Sciatic nerve (tissue), 2 donors: ENCODE data around the gene TPRX1. TPM values are rescaled to one million over a fixed set of nuclear protein-coding genes. Genes with fewer than 3 reads are reported as not detected.
"Not testable (repeated sequence)": the region's sequence is repeated elsewhere in the genome, so short reads cannot be mapped to it uniquely, and the experiment has no call there.

Experiments
- ATAC-seq: fragments of 200-7000 bp; cut with Tn5 transposase; one replicate; pipeline ENCODE4 v1.9.1; 2020; ENCODE audit warnings: mild to moderate bottlenecking, moderate library complexity
- DNase-seq: peaks from one replicate; pipeline ENCODE4 v3.0.0-alpha.2; 2020; ENCODE audit warnings: low spot score
- intact Hi-C: fragments of 100-400 bp; cut with DNase I; formaldehyde crosslinking; loops from one replicate; pipeline ENCODE4 v1.14.2; 2022
- total RNA-seq: library from RNA; stranded (reverse); fragmentation: NEBNext Ultra II Directional; extraction: Animal tissue kit (Norgen Biotek cat#: 25700); gene quantifications from one replicate; pipeline ENCODE4 v1.2.1, GENCODE V29; 2021
- donor health status: DM: no; HTN: no; CAD: no.
- donor health status: DM: no; HTN: no; CAD: no.

Gene TPRX1
- total RNA-seq, 1 donor from 2014 or later = not detected

DNA sequence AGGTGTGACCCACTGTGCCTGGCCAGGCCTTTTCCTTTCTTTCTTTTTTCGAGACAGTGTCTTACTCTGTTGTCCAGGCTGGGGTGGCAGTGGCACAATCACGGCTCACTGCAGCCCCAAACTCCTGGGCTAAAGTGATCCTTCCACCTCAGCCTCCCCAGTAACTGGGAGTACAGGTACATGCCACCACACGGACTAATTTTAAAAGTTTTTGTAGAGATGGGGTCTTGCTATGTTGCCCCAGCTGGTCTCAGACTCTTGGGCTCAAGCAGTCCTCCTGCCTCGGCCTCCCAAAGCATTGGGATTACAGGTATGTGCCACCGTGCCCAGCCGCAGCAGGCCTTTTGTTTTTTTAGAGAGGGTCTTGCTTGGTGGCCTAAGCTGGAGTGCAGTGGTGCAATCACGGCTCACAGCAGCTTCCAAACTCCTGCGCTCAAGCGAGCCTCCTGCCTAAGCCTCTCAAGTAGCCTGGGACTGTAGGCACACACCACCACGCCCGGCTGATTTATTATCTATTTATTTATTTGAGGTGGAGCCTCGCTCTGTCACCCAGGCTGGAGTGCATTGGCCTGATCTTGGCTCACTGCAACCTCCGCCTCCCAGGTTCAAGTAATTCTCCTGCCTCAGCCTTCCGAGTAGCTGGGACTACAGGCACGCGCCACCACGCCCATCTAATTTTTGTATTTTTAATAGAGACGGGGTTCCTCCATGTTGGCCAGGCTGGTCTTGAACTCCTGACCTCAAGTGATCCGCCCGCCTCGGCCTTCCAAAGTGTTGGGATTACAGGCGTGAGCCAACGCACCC is 26.9 kb downstream of the TPRX1 start:
- ATAC-seq, DNase-seq, intact Hi-C loops: not testable (repeated sequence)

DNA sequence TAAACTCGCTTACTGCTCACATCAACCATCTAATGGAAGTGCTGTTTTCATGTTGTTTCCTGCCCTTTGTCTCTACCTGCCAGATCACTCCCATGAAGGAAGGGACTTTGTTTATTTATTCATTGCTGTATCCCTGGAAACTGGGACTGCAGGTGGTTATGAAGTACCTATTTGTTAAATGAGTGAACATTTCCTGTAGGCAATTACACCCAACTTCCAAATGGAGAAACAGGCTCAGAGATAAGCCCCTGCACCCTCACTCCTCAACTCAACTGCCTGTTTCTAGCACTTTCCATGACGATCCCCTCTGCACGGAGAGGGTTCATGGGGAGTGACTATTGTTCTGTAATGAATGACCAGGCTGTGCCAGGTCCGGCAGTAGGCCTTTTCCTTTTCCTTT is 27.8 kb downstream of the TPRX1 start:
- ATAC-seq (no peak), DNase-seq (no peak)
- intact Hi-C loops = no loop called here

GRCh38 chr19:47771291-47771690 is 33.1 kb downstream of the TPRX1 start:
- DNase-seq, intact Hi-C loops, ATAC-seq: not testable (repeated sequence)

GRCh38 chr19:47769534-47769933 is 34.8 kb downstream of the TPRX1 start:
- intact Hi-C loops = no loop called here
- DNase-seq (no peak), ATAC-seq (no peak)

DNA sequence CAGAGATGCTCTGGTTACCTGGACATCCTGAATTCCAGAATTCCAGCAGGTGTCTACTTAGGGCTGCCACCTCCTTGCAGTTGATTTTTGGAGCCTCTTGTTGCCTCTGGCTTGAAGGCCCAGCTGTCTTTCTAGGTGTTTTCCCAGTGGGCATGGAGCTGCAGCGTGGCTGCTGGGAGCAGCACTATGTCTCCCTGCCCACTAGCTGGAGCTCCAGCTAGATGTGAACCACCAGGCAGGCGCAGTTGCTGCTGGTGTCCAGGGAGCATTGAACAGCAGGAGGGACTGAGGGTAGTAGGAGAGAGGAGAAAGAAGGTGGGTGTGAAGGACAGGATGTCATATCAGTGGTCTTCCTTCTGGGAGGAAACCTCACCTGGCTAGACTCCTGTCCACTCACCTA is 35.7 kb downstream of the TPRX1 start:
- no peak for DNase-seq
- intact Hi-C loops = no loop called here
- no peak for ATAC-seq

GRCh38 chr19:47767349-47767748 is 37.0 kb downstream of the TPRX1 start:
- ATAC-seq (no peak), DNase-seq (no peak)
- intact Hi-C loops = no loop called here

DNA sequence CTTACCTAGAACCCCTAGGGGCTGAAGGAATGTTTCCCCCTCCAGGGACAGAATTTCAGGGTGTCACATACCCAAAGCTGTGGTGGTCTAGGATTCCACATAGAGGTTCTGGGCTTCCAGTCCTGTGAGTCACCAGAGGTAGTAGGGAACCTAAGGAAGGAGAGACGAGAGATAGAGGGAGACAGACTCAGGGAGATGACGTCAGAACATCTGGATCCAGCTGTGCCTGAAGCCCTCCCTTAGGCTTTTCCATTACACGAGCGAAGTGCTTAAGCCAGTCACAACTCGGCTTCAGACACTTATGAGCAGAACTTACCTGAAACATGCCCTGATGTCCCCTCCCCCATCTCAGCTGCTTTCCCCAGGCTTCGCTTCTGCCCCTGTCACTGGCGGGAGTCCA is 37.7 kb downstream of the TPRX1 start:
- DNase-seq (no peak), ATAC-seq (no peak)
- intact Hi-C loops = no loop called here

- DNase-seq (no peak), ATAC-seq (no peak)
- intact Hi-C loops = no loop called here
Observed at GRCh38 chr19:47766359-47766620, 38.1 kb downstream of the TPRX1 start.

DNA sequence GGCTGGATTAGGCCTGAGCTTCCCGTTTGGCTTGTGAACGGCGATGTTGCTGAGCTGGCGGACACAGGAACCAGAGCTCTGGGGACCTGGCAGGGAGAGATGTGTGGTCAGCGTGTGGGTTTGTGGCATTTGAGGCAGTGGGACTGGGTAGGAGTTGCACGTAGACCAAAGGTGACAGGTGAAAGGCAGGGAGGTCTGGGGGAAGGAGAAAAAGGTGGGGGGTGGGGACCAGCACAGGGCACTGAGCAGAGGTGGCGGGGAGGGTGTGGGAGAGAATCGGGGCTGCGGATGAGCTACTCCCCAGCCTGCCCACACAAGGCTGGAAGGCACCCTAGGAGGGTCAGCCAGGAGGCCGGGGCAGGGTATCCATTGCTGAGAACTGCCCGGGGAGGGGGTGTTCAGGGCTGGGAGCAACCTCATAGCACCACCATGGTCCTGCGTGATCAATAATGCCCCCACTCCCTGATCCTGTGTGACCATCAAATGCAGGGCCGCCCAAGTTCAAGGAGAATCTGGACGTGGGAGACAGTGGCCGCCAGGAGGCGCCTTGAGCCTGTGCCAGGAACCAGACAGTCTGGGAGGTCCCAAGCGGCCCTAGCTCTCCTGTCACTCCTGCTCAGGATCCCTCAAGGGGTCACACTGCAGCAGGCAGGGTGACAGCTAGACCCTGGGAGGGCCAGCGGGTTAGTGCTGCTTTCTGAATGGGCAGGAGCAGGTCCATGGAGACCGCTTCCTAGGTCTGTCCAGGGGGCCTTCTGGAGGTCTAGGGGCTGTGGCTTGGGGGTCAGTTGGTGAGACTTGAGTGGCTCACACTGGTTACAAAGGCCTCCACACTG is 38.6 kb downstream of the TPRX1 start:
- ATAC-seq = peak; percentile 71
- DNase-seq = peak; percentile 83
- intact Hi-C loops = no loop called here

GRCh38 chr19:47764705-47765104 is 39.6 kb downstream of the TPRX1 start:
- DNase-seq, intact Hi-C loops, ATAC-seq: not testable (repeated sequence)

GRCh38 chr19:47762615-47763308 is 41.6 kb downstream of the TPRX1 start:
- ATAC-seq = peak; percentile 72

DNA sequence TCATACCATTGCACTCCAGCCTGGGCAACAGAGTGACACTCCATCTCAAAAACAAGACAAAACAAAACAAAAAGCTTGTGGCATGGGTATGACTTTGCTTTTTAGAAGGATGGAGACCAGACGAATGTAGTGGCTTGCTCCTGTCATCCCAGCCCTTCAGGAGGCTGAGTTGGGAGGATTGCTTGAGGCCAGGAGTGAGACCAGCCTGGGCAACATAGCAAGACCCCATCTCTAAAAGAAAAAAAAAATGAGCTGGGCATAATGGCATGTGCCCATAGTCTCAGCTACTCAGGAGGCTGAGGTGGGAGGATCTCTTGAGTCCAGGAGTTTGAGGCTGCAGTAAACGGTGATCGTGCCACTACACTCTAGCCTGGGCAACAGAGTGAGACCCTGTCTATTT is 42.2 kb downstream of the TPRX1 start:
- no peak for DNase-seq
- no peak for ATAC-seq
- intact Hi-C loops = no loop called here

More at GRCh38 chr19:47762615-47763308, 41.6 kb downstream of the TPRX1 start:
- DNase-seq = no peak
- intact Hi-C loops = no loop called here

DNA sequence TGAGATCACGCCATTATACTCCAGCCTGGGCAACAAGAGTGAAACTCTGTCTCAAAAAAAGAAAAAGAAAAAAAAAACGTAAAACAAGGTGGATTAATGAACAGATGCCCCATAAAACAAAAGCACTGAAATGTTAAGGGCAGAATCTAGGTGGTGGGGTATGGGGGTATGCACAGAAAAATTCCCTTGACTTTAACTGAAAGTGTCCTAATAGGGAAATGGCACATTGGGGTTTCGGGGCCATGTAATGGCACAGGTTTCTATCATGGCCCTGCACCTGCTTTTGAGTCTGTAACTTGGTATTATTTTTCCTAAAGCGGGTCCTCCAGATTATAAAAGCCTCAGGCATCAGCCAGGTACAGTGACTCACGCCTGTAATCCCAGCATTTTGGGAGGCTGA is 42.8 kb downstream of the TPRX1 start:
- DNase-seq (no peak), ATAC-seq (no peak)
- intact Hi-C loops = no loop called here

- no peak for DNase-seq
- intact Hi-C loops = no loop called here
- no peak for ATAC-seq
Observed at GRCh38 chr19:47760632-47760999, 43.7 kb downstream of the TPRX1 start.

DNA sequence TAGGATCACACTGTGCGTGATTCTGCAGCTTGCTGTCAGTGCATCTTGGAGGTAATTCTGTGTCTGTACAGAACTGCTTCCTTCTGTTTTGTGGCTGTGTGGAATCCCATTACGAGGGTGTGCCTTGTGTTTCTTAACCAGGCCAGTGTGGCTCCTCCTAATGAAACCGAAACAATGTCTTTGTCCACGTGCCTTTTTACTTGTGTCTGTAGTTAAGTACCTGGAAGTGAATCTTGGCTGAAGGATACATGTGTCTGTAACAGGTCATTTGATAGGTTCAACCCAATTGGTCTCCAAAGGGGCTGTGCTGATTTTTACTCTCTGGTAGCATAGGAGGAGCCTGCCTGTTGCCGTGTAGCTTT is 45.9 kb downstream of the TPRX1 start:
- no peak for ATAC-seq
- intact Hi-C loops = no loop called here
- DNase-seq = no peak

GRCh38 chr19:47757617-47758442 is 46.5 kb downstream of the TPRX1 start:
- ATAC-seq (no peak), DNase-seq (no peak)
- intact Hi-C loops = no loop called here

DNA sequence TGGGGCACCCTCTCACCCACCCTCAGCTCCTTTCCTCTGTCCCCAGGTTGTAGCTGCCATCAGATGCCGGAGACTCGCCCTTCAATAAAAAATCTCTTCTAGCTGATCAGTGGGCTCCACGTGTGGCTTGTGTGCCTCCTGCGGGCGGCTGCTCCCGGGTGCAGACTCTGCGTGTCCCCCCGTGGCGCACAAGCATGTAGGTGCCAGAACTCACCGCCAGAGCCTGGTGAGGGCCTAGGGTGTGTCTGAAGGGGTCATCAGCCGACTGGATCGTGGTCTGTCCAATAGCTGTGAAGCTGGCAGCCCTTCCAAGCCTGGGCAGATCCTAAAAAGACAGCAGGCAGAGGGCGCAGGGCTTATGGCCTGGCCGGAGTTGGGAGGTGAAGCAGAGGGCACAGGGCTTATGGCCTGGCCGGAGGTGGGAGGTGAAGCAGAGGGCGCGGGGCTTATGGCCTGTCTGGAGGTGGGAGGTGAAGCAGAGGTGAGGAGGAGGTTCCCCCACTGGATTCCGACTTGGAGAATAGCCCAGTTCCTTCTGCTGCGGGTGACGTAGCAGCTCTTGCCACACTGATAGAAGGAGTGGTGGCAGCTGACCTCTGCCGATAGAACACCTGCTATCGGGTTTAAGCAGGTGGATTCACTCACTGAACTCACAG is 47.3 kb downstream of the TPRX1 start:
- DNase-seq (no peak), ATAC-seq (peak; percentile 38)
- intact Hi-C loops = no loop called here

DNA sequence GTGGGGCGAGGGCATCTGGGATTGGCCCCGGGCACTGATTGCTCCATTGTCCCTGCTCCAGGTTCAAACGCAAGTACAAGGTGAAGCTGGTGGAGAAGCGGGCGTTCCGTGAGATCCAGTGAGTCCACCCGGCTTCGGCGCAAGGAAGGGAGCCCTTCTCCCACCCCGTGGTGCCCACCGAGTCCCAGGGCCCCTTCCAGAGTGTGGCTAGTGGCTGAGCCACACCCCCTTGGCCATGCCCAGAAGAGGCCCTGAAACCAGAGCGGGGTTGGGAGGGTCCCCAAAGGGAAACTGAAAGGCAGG is 47.8 kb downstream of the TPRX1 start:
- ATAC-seq = peak; percentile 11
- DNase-seq = no peak
- intact Hi-C loops = no loop called here
